Natural killer cell (primary cell): ENCODE measurements around the gene NMRK2. TPM values are rescaled to one million over a fixed set of nuclear protein-coding genes. Genes with fewer than 3 reads are reported as not detected.

ENCODE experiments used
- ATAC-seq, 3 donors: fragments of 150-1000 bp in 2 of 3; fragments of 200-7000 bp in 1 of 3; cut with Tn5 transposase; 1 replicate in 1 of 3; 2 replicates in 2 of 3; pipeline ENCODE4 v1.10.0; 2021; ENCODE audit warnings: mild to moderate bottlenecking in 2 of 3, moderate library complexity in 2 of 3
- DNase-seq, 2 donors: peaks; one replicate each; pipeline versions ENCODE4 v3.0.0 to v3.0.0-alpha.2; 2013 to 2021; ENCODE audit warnings: mixed read lengths in 1 of 2
- H3K27ac ChIP-seq: one replicate; pipeline ENCODE4 v1.5.1; 2013; ENCODE audit warnings: mild to moderate bottlenecking, low read length
- H3K27me3 ChIP-seq: one replicate; pipeline ENCODE4 v1.6.1; 2013; ENCODE audit warnings: low read length; ENCODE audit not compliant: control insufficient read depth, insufficient read depth
- H3K36me3 ChIP-seq: one replicate; pipeline ENCODE4 v1.6.1; 2013; ENCODE audit warnings: low read length; ENCODE audit not compliant: control insufficient read depth, insufficient read depth
- H3K4me1 ChIP-seq: one replicate; pipeline ENCODE4 v1.6.1; 2013; ENCODE audit warnings: low read length; ENCODE audit not compliant: control insufficient read depth, insufficient read depth
- H3K4me3 ChIP-seq: one replicate; pipeline ENCODE4 v1.5.1; 2013; ENCODE audit warnings: low read length
- H3K9me3 ChIP-seq: one replicate; pipeline ENCODE4 v1.6.1; 2013; ENCODE audit warnings: low read length; ENCODE audit not compliant: control insufficient read depth, insufficient read depth
- H3K27ac Mint-ChIP-seq, 2 donors: one replicate each; pipeline ENCODE4 v1.8.0; 2022; ENCODE audit warnings: mild to moderate bottlenecking in 2 of 2, mixed read lengths in 2 of 2, moderate library complexity in 1 of 2
- H3K27me3 Mint-ChIP-seq, 2 donors: one replicate each; pipeline ENCODE4 v1.8.0; 2022; ENCODE audit warnings: low read depth in 2 of 2, mixed read lengths in 2 of 2
- H3K36me3 Mint-ChIP-seq: one replicate; pipeline ENCODE4 v1.8.0; 2022; ENCODE audit warnings: mixed read lengths
- H3K4me1 Mint-ChIP-seq, 2 donors: one replicate each; pipeline ENCODE4 v1.8.0; 2022; ENCODE audit warnings: mixed read lengths in 2 of 2
- H3K4me3 Mint-ChIP-seq: one replicate; pipeline ENCODE4 v1.8.0; 2022; ENCODE audit warnings: mild to moderate bottlenecking, moderate library complexity, mixed read lengths
- H3K9me3 Mint-ChIP-seq, 2 donors: one replicate each; pipeline ENCODE4 v1.8.0; 2022; ENCODE audit warnings: mixed read lengths in 2 of 2
- WGBS: methylation state at CpG from one replicate; pipeline ENCODE4 v1.1.7; 2013; ENCODE audit warnings: missing lambda C conversion rate; ENCODE audit not compliant: insufficient coverage; 5-methylcytosine and 5-hydroxymethylcytosine counted together
- intact Hi-C: fragments of 100-400 bp; cut with micrococcal nuclease; formaldehyde crosslinking; loops from one replicate; pipeline ENCODE4 v1.14.2; 2022
- total RNA-seq, 4 donors: library from RNA; stranded (reverse); fragments of 120-200 nt in 1 of 4; gene quantifications; one replicate each; pipeline versions ENCODE4 v1.2.3 to v1.2.4, GENCODE V29; 2013 to 2022
- TF ChIP-seq, protein P1 (sequence below): fragments of 200-600 bp; IDR thresholded peaks from one replicate; pipeline ENCODE4 v1.8.0; 2022; ENCODE audit warnings: antibody characterized with exemption

The NMRK2 gene
- total RNA-seq, 3 donors from 2014 or later (not counting 1 experiment from before 2014, with no cell fraction given): not detected

DNA sequence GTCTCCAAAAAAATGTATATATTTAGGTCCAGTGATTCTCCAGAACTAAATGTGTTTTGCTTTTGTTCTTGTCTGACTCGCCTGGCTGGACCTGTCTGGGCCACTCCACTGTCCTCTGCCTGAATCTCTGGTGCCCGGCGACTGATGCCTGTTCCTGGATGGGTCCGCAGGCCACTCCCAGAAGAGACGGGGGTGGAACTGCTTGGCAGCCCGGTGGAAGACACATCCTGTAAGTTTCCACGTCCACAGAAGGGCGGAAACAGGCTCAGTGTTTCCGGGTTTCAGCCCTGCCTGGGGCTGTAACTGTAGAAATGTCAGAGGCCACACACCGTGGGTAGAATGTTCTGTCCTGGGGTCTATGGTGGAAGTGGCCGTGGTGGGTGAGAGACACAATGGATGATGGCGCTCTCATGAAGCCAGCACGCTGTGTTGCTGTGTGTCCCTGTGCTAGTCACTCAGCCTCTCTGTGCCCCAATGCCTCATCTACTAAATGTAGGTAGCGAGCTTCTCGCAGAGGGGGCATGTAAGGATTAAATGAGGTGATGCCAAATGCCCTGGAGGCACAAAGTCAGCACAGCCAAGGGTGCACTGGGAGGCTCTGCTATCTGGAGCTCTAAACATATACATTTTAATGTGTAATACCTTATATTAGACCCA is 30.4 kb upstream of the NMRK2 start:
- peaks cover 11% of the 10 kb centered on the region for H3K4me1 ChIP-seq
- DNase-seq (no peak), ATAC-seq (no peak)
- no peak overlapping the region for H3K27ac ChIP-seq
- Mint-ChIP-seq H3K36me3 (no peaks in the 10 kb centered on the region), H3K27ac (no peak overlapping the region), H3K4me1 (peaks cover 7 to 8% of the 10 kb centered on the region in 2 donors), H3K9me3 (no peaks in the 10 kb centered on the region), H3K4me3 (no peak overlapping the region), H3K27me3 (no peaks in the 10 kb centered on the region)
- 79% methylated on average over 15 of the region's 15 CpGs for WGBS
- H3K9me3 ChIP-seq: peaks cover 5% of the 10 kb centered on the region
- no peaks in the 10 kb centered on the region for H3K27me3 ChIP-seq
- TF ChIP-seq, protein P1, sequence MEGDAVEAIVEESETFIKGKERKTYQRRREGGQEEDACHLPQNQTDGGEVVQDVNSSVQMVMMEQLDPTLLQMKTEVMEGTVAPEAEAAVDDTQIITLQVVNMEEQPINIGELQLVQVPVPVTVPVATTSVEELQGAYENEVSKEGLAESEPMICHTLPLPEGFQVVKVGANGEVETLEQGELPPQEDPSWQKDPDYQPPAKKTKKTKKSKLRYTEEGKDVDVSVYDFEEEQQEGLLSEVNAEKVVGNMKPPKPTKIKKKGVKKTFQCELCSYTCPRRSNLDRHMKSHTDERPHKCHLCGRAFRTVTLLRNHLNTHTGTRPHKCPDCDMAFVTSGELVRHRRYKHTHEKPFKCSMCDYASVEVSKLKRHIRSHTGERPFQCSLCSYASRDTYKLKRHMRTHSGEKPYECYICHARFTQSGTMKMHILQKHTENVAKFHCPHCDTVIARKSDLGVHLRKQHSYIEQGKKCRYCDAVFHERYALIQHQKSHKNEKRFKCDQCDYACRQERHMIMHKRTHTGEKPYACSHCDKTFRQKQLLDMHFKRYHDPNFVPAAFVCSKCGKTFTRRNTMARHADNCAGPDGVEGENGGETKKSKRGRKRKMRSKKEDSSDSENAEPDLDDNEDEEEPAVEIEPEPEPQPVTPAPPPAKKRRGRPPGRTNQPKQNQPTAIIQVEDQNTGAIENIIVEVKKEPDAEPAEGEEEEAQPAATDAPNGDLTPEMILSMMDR: no peak
- intact Hi-C loops: no loop called here
- H3K4me3 ChIP-seq: no peak overlapping the region
- H3K36me3 ChIP-seq: no peaks in the 10 kb centered on the region

GRCh38 chr19:3904233-3904632 is 28.6 kb upstream of the NMRK2 start:
- H3K27me3 Mint-ChIP-seq: no peaks in the 10 kb centered on the region
- H3K27ac ChIP-seq: no peak overlapping the region
- H3K9me3 Mint-ChIP-seq: no peaks in the 10 kb centered on the region
- H3K27me3 ChIP-seq: no peaks in the 10 kb centered on the region
- H3K4me3 ChIP-seq: no peak overlapping the region
- no peaks in the 10 kb centered on the region for H3K9me3 ChIP-seq
- DNase-seq (no peak), ATAC-seq (no peak)
- H3K36me3 Mint-ChIP-seq: no peaks in the 10 kb centered on the region
- intact Hi-C loops: no loop called here
- TF ChIP-seq, protein P1: no peak
- WGBS: 94% methylated on average over 7 of the region's 8 CpGs
- H3K4me1 ChIP-seq: no peaks in the 10 kb centered on the region
- H3K36me3 ChIP-seq: no peaks in the 10 kb centered on the region
- no peak overlapping the region for H3K27ac Mint-ChIP-seq
- H3K4me3 Mint-ChIP-seq: no peak overlapping the region
- H3K4me1 Mint-ChIP-seq: no peaks in the 10 kb centered on the region

- no peak for ATAC-seq
- Mint-ChIP-seq H3K27ac (no peak overlapping the region), H3K4me3 (no peak overlapping the region), H3K27me3 (no peaks in the 10 kb centered on the region), H3K36me3 (no peaks in the 10 kb centered on the region), H3K9me3 (no peaks in the 10 kb centered on the region), H3K4me1 (no peaks in the 10 kb centered on the region)
- H3K4me1 ChIP-seq: no peaks in the 10 kb centered on the region
- intact Hi-C loops: no loop called here
- H3K27me3 ChIP-seq: no peaks in the 10 kb centered on the region
- no peak for DNase-seq
- peaks cover 9% of the 10 kb centered on the region for H3K9me3 ChIP-seq
- H3K36me3 ChIP-seq: no peaks in the 10 kb centered on the region
- H3K27ac ChIP-seq: no peak overlapping the region
- no peak overlapping the region for H3K4me3 ChIP-seq
- TF ChIP-seq, protein P1: no peak
- WGBS: 89% methylated on average over 50 of the region's 50 CpGs
These were observed 25.1 kb upstream of the NMRK2 start for GRCh38 chr19:3907626-3908265.
